GM21528 (cell line): ENCODE results near the gene ERN1.

Source experiments
- ATAC-seq: cut with Tn5 transposase; IDR thresholded peaks from one replicate; pipeline ENCODE4 v1.9.1; 2021; ENCODE audit warnings: mild to moderate bottlenecking, moderate library complexity; ENCODE audit not compliant: unreplicated experiment, low FRiP score

Gene ERN1

DNA sequence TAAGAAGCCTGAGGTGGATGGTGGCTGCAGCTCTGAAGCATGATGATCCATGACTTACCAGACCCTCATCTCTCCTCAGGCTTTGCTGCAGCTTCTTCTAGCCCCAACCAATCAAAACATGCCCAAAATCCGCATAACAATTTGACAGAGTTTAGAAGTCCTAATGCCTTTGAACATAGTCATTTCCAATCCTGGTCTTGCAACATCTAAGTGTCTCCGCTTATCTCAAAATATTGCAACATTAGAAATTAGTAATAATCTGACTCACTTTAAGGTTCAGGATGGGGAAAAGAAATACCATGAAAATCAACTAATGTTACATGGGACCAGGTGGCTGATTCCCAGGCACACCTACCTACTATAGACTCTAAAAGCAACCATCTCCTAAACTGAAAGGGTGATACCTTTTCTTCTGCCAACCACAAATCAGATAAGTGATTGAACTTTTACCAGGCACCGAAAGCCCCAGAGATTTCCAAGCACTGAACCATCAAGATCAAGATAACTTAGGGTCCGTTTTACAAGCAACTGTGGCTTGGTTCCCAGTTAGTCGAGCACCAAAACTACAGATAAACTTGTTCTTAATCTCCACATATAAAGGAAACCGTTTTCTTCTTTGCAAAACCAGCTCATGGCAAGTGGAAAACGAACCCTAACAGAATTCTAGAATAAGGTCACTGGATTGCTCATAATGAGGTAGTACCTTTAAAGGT, 14.0 kb downstream of the ERN1 start:
- ATAC-seq, result no peak

- no peak for ATAC-seq
Measured at GRCh38 chr17:64115043-64115698, 14.8 kb downstream of the ERN1 start.

DNA sequence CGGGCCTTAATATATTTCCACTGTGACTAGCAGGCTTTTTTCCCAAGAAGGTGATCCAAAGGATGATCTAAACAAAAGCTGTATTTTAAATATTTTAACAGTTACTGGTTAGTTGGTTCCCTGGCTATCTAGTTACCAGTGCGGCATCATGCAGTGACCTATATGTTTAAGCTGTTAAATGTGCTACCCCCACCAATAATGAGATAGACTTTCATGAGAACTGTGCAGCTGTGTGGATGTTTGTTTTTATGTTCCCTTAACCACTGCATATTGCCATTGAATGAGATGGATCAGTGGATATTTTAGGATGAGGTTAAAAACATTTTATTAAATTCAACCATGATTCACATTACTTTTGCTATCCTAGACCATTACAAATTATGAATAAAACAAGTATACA, 16.9 kb downstream of the ERN1 start:
- no peak for ATAC-seq

GRCh38 chr17:64111831-64112230, 18.1 kb downstream of the ERN1 start:
- ATAC-seq, result no peak

DNA sequence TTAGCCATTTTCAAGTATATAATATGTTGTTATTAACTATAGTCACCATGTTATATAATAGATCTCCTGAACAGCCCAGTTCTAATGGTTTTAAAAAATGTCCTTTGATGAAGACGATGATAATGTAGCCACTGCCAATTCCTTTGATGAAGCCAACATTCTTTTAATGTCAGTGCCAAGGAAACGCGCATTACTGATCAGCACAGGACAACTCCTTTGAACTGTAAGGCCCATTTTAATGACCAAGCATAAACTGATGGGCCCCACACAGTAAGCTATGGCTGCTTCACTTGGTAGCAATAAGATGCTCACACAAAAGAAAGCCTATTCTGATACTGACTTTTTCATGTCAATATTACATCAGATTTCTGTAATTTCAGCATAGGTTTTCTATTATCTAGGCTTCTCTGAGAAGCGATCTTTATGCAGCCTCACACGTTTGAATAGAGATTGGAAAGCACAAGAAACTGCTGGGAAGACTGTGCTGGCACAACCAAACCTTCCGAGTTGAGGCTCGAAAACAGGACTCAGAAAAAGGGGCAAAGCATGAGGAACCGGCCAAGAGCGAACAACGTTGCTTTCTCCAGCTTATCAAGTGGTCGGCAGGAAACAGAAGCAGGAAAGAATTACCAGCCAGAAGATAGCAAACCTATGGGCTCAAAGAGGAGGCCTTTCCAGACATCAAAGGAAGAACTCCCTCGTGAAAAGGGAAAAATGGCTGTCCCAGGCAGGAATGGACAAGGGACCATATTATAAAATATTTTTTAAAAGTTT, 19.4 kb downstream of the ERN1 start:
- ATAC-seq, result no peak

DNA sequence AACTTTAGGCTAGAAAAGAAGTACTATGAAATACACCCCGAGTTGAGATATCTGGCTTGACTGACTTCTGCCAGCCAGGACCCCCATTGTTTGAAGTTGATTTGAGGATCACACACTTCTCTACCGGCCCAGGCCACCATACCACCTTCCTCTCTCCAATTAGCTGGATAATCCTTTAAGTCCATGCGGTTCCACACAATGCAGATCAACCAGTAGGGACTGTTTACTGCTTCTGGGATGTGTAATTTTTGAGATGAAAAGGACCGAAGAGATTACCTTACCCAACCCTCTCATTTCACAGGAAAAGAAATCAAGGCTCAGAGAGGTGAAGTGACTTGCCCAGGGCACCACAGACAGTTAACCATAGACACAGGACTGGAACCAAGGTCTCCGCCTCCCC, 20.5 kb downstream of the ERN1 start:
- no peak for ATAC-seq

GRCh38 chr17:64107500-64108236, 22.3 kb downstream of the ERN1 start:
- ATAC-seq, result no peak

DNA sequence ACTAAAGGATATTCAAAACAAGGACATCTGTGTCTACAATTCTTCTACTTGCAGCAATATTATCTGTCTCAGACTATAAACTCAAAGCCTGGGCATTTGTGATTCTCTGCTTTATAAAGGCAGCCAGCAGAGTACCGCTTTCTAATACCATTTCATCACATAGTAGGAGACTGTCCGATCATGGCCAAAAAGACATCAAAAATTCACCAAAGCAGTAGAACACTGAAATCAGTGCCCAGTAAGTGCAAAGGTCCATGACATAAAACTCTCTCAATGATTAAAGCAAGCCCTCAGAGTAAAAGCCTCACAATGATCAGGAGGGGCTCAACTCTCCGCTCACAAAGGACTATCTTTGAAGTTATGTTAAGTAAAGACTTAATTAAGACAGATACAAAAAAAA, 23.0 kb downstream of the ERN1 start:
- ATAC-seq, result no peak

DNA sequence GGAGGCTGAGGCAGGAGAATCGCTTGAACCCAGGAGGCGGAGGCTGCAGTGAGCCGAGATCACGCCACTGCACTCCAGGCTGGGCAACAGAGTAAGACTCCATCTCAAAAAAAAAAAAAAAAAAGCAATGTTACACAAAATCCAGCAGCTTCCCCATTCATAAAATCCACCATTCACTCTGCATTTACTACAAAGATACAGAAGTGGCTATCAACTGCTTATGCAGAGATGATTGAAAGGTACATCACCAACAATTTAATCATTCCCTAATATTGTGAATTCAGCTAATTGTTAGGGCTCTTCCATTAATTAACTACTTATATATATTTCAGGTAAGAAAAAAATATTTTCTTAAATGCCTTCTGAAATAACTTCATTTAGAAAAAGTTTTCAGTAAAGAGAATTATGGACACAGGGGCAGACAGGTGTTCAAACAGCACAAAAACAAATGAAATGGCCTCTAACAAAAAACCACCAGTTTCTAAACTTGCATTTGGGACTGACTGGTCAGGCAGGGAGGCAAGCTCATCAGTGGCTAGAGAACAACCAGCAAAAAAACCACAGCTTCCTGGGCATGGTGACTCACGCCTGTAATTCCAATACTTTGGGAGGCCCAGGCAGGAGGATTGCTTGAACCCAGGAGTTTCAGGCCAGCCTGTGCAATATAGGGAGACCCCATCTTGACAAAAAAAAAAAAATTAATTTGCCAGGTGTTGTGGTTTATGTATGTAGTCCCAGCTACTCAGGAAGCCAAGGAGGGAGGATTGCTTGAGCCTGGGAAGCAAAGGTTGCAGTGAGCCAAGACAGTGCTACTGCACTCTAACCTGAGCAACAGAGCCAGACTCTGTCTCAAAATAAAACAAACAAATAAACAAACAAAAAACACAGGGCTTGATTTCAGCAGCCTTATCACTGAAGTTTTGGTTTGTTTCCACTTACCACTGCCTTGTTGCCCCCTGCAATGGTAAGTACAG, 26.3 kb downstream of the ERN1 start:
- no peak for ATAC-seq

DNA sequence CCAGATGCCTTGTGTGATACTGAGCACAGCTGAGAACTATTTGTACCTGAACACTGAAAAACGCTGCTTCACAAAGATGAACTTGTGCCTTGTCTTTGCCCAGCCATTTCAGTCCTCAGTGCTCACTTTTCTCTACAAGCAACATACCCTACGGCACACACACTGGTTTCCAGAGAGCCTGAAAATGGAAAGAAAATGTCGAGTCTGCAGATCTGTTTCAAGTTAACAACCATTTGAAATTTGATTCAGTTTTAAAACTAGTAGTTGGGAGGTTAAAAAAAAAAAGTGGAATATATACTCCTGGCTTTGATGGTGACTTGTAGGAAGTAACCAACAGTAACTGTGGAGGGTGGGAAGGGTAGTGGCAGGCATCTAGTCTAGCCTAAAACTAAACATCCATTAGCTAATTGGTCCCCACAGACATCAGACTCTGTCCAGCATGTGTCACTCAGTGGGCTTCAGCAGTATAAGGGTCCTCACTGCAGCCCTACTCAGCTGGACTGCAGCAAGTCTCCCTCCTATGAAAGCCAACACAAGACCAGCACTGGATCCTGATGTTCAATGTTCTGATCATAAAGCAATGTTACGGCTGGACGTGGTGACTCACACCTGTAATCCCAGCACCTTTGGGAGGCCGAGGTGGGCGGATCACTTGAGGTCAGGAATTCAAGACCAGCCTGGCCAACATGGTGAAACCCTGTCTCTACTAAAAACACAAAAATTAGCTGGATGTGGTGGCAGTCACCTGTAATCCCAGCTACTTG, 27.1 kb downstream of the ERN1 start:
- no peak for ATAC-seq

DNA sequence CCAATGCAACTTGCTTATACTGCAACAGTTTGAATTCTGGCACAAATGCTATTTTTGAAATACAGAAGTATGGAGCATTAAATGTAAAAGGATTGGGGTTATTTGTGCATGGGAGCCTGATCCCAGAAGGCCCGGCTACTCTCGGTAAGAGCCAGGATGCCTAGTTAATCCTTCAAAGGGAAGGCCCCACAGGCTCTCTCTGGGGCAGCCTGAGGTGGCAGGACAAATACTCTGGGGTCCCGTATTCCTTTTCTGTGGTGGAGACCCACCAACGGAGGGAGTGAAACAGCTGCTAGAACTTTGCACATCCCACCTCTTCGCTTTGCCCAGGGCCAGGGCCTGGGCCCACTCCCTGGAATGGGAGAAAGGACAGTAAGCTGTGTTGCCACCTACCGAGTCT, 30.4 kb downstream of the ERN1 start:
- ATAC-seq, result no peak

GRCh38 chr17:64097196-64097936, 32.6 kb downstream of the ERN1 start:
- no peak for ATAC-seq

- ATAC-seq, result no peak
Measured at GRCh38 chr17:64096037-64096436, 33.9 kb downstream of the ERN1 start.

- no peak for ATAC-seq
Measured at GRCh38 chr17:64095144-64095882, 34.6 kb downstream of the ERN1 start.

- ATAC-seq, result no peak
Measured at GRCh38 chr17:64094412-64094811, 35.5 kb downstream of the ERN1 start.

GRCh38 chr17:64092952-64093451, 36.9 kb downstream of the ERN1 start:
- no peak for ATAC-seq

- no peak for ATAC-seq
Measured at GRCh38 chr17:64092113-64092512, 37.8 kb downstream of the ERN1 start.

GRCh38 chr17:64091571-64091970, 38.4 kb downstream of the ERN1 start:
- no peak for ATAC-seq
